Measurements from ENCODE around the gene ACTR3. TPM values are rescaled to one million over a fixed set of nuclear protein-coding genes. Genes with fewer than 3 reads are reported as not detected.

ACTR3 gene
- total and polyA plus RNA-seq, 2 donors from 2014 or later: 69.3 to 265 TPM

DNA sequence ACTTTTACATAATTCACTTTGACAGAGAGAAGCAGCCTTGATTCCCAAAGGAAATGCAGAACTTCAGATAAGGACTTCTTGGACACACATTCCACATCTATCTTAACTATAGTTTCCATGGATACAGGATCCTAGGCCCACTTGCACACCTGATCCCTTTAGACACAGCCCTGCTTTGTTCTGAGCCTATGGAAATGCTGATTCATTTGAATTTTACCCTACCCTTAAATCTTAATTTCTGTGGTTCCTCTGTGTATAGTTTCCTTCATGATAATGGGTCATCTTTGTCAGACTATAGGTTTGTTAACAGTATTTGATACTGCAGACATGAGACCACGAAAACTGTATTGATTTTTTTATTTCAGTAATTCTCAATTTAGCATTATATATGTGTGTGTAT lies 77.4 kb downstream of the ACTR3 start:
- intact Hi-C loops (cut with DNase I): no loop called here
- H3K9ac ChIP-seq (ENCODE audit: low read length in 3 of 3): no peak overlapping the region
- TF ChIP-seq, protein P1, sequence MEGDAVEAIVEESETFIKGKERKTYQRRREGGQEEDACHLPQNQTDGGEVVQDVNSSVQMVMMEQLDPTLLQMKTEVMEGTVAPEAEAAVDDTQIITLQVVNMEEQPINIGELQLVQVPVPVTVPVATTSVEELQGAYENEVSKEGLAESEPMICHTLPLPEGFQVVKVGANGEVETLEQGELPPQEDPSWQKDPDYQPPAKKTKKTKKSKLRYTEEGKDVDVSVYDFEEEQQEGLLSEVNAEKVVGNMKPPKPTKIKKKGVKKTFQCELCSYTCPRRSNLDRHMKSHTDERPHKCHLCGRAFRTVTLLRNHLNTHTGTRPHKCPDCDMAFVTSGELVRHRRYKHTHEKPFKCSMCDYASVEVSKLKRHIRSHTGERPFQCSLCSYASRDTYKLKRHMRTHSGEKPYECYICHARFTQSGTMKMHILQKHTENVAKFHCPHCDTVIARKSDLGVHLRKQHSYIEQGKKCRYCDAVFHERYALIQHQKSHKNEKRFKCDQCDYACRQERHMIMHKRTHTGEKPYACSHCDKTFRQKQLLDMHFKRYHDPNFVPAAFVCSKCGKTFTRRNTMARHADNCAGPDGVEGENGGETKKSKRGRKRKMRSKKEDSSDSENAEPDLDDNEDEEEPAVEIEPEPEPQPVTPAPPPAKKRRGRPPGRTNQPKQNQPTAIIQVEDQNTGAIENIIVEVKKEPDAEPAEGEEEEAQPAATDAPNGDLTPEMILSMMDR (IDR thresholded peaks at IDR 0.05; ENCODE audit: borderline replicate concordance, extremely low read depth, insufficient read depth): no peak

DNA sequence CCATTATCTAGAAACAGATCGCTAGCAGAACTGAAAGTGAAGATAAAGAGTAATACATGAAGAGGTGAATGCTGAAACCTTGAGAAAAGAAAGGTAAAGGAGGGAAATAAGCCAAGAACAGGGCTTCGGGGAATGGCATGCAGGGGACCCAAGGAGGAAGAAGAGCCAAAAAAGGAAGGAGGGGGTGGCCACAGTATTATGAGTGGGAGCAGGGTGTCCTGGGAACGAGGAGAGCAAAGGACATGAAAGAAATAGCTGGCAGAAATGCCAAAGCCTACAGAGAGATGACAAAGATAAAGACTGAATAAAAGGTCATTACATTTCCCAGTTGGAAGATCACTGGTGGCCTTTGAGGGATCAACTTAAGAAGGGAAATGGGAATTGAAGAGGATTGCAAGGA lies 82.9 kb downstream of the ACTR3 start:
- FAIRE-seq: no peak
- H3K4me1 ChIP-seq (ENCODE audit: control insufficient read depth in 2 of 3, insufficient read depth in 2 of 3, low read depth in 1 of 3, low read length in 3 of 3): peaks cover 0 to 2% (median 0%) of the 10 kb centered on the region in 3 donors
- H3K27me3 ChIP-seq (ENCODE audit: control insufficient read depth, insufficient read depth, low read length): no peaks in the 10 kb centered on the region
- no peaks in the 10 kb centered on the region for H3K9me3 ChIP-seq (ENCODE audit: control insufficient read depth in 2 of 3, insufficient read depth in 1 of 3, low read length in 3 of 3)
- TF ChIP-seq, protein P1 (IDR thresholded peaks at IDR 0.05; ENCODE audit: borderline replicate concordance, extremely low read depth, insufficient read depth): no peak
- no peak overlapping the region for H3K9ac ChIP-seq (ENCODE audit: low read length in 3 of 3)
- no peak overlapping the region for H3K27ac ChIP-seq (ENCODE audit: low read depth in 2 of 2, low read length in 2 of 2)
- DNase-seq: no peak
- H3K36me3 ChIP-seq (ENCODE audit: control insufficient read depth in 2 of 3, insufficient read depth in 3 of 3, low read length in 3 of 3): no peaks in the 10 kb centered on the region
- no peak overlapping the region for H3K4me3 ChIP-seq (ENCODE audit: low read length in 3 of 3)
- intact Hi-C loops (cut with DNase I): no loop called here

More for the DNA sequence above, 77.4 kb downstream of the ACTR3 start:
- Histone ChIP-seq H3K9me3 (ENCODE audit: control insufficient read depth in 2 of 3, insufficient read depth in 1 of 3, low read length in 3 of 3) (no peaks in the 10 kb centered on the region), H3K4me1 (ENCODE audit: control insufficient read depth in 2 of 3, insufficient read depth in 2 of 3, low read depth in 1 of 3, low read length in 3 of 3) (no peaks in the 10 kb centered on the region), H3K36me3 (ENCODE audit: control insufficient read depth in 2 of 3, insufficient read depth in 3 of 3, low read length in 3 of 3) (no peaks in the 10 kb centered on the region), H3K27ac (ENCODE audit: low read depth in 2 of 2, low read length in 2 of 2) (no peak overlapping the region), H3K27me3 (ENCODE audit: control insufficient read depth, insufficient read depth, low read length) (no peaks in the 10 kb centered on the region), H3K4me3 (ENCODE audit: low read length in 3 of 3) (no peak overlapping the region)
- no peak for FAIRE-seq
- no peak for DNase-seq

DNA sequence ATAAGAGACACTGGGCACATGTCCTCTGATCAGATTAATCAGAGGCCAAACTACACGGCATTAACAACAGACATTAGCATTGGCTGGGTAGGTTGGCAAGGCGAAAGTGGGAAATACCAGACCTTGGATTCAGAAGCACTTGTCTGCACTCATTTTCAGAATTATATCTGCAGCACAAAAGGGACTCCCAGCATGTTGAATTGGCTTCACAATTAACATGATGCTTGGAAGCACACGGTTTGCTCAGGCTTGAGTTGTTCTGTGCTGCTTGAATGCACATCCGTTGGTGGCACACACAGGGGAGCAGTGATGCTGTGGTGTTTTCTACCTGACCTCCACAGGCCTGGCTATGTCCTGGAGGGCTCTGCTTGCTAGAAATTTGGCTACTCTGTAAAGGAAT lies 83.9 kb downstream of the ACTR3 start:
- no peak overlapping the region for H3K27ac ChIP-seq (ENCODE audit: low read depth in 2 of 2, low read length in 2 of 2)
- H3K36me3 ChIP-seq (ENCODE audit: control insufficient read depth in 2 of 3, insufficient read depth in 3 of 3, low read length in 3 of 3): no peaks in the 10 kb centered on the region
- no peak overlapping the region for H3K9ac ChIP-seq (ENCODE audit: low read length in 3 of 3)
- H3K4me3 ChIP-seq (ENCODE audit: low read length in 3 of 3): no peak overlapping the region
- peaks cover 0 to 2% (median 2%) of the 10 kb centered on the region in 3 donors for H3K4me1 ChIP-seq (ENCODE audit: control insufficient read depth in 2 of 3, insufficient read depth in 2 of 3, low read depth in 1 of 3, low read length in 3 of 3)
- TF ChIP-seq, protein P1 (IDR thresholded peaks at IDR 0.05; ENCODE audit: borderline replicate concordance, extremely low read depth, insufficient read depth): no peak
- FAIRE-seq (no peak), DNase-seq (peak in 3 of 5 donors; percentile 29 to 57 (median 38))
- no peaks in the 10 kb centered on the region for H3K27me3 ChIP-seq (ENCODE audit: control insufficient read depth, insufficient read depth, low read length)
- H3K9me3 ChIP-seq (ENCODE audit: control insufficient read depth in 2 of 3, insufficient read depth in 1 of 3, low read length in 3 of 3): no peaks in the 10 kb centered on the region
- intact Hi-C loops (cut with DNase I): no loop called here

DNA sequence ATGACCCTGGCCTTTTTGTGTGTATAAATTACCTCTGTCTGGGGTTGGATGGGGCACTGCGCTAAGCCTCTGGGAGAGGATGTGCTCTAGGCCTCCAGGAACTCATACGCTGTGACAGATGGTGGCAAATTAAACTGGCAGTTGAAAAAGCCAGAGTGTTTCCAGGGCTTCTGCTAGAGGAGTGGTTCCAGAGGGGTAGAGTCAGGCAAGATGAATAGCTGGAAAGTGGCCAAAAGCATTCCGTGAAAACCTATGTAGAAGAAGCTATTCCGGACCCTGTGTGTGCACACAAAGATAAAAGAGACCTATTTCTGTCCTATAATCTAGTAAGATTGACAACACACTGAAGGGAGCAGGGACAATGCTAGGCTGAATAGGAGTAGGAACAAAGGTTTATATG lies 84.8 kb downstream of the ACTR3 start:
- no peak overlapping the region for H3K9ac ChIP-seq (ENCODE audit: low read length in 3 of 3)
- TF ChIP-seq, protein P1 (IDR thresholded peaks at IDR 0.05; ENCODE audit: borderline replicate concordance, extremely low read depth, insufficient read depth): no peak
- H3K36me3 ChIP-seq (ENCODE audit: control insufficient read depth in 2 of 3, insufficient read depth in 3 of 3, low read length in 3 of 3): no peaks in the 10 kb centered on the region
- H3K27me3 ChIP-seq (ENCODE audit: control insufficient read depth, insufficient read depth, low read length): no peaks in the 10 kb centered on the region
- intact Hi-C loops (cut with DNase I): no loop called here
- no peak overlapping the region for H3K4me3 ChIP-seq (ENCODE audit: low read length in 3 of 3)
- H3K27ac ChIP-seq (ENCODE audit: low read depth in 2 of 2, low read length in 2 of 2): no peak overlapping the region
- FAIRE-seq: no peak
- no peaks in the 10 kb centered on the region for H3K9me3 ChIP-seq (ENCODE audit: control insufficient read depth in 2 of 3, insufficient read depth in 1 of 3, low read length in 3 of 3)
- peaks cover 0 to 2% (median 2%) of the 10 kb centered on the region in 3 donors for H3K4me1 ChIP-seq (ENCODE audit: control insufficient read depth in 2 of 3, insufficient read depth in 2 of 3, low read depth in 1 of 3, low read length in 3 of 3)
- no peak for DNase-seq
